Ecto neural progenitor cell (in vitro differentiated cells): ENCODE results near the gene MGMT.
A peak's percentile ranks its signal among the peaks of the same experiment; 100 is the strongest.
"Not testable (repeated sequence)": the region's sequence is repeated elsewhere in the genome, so short reads cannot be mapped to it uniquely, and the experiment has no call there.

Source experiments
- DNase-seq: peaks from one replicate; pipeline ENCODE4 v3.0.0-alpha.2; 2018; ENCODE audit warnings: low spot score

Gene MGMT

DNA sequence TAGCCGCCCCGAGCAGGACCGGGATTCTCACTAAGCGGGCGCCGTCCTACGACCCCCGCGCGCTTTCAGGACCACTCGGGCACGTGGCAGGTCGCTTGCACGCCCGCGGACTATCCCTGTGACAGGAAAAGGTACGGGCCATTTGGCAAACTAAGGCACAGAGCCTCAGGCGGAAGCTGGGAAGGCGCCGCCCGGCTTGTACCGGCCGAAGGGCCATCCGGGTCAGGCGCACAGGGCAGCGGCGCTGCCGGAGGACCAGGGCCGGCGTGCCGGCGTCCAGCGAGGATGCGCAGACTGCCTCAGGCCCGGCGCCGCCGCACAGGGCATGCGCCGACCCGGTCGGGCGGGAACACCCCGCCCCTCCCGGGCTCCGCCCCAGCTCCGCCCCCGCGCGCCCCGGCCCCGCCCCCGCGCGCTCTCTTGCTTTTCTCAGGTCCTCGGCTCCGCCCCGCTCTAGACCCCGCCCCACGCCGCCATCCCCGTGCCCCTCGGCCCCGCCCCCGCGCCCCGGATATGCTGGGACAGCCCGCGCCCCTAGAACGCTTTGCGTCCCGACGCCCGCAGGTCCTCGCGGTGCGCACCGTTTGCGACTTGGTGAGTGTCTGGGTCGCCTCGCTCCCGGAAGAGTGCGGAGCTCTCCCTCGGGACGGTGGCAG, at the start of gene MGMT:
TSS of gene MGMT (plus strand) at position 539 of the 656 bp plus-strand sequence.
- DNase-seq, result peak; percentile 96

DNA sequence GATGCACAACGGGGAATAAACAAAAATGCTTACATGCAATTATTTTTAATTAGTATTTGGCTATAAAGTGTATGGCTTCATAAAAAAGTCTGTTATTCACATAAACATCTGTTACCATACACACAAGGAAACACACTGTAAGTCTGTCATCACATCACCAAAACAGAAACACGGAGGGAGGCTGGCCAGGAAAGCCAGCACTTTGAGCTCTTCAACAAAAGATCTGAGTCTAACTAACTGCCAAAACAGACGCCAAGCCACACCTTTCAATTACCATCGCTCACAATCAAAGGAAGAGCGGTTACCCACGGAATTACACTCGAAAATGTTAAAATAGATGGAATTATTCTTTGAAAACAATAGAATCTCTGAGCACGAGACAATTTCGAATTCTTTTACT, 49.2 kb upstream of the MGMT start:
- no peak for DNase-seq

DNA sequence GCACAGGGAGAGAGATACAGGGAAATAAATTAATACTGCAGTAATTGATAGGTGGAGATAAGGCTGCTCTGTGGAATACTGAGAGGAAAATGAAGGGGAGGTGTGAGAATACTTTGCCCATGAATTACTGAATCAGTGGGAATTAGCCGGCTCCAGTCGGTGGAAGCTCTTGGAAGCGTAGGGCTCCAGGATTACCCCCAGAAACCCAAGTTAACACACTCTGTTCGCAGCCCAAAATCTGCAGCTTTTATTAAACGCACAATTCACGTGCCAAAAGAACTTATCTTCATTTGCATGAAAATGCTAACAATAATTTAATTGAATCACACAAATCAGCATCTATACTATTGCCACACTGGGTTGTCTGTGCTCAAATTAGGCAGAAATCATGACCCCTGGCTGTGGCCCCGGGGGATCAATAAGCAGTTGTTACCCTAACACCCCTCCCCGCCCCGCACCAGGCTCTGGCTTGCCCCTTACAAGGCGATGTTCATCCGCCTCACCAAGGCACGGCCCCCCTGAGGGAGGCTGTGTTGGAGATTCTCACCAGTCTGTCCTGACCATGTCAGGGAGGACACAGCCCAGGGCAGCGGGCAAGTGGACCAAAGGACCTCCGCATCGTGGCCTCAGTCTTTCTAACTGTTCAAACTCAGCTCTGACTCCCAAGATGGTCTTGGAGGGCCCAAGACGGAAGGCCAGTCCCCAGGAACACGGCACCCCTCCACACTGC, 48.4 kb upstream of the MGMT start:
- DNase-seq, result peak; percentile 39

DNA sequence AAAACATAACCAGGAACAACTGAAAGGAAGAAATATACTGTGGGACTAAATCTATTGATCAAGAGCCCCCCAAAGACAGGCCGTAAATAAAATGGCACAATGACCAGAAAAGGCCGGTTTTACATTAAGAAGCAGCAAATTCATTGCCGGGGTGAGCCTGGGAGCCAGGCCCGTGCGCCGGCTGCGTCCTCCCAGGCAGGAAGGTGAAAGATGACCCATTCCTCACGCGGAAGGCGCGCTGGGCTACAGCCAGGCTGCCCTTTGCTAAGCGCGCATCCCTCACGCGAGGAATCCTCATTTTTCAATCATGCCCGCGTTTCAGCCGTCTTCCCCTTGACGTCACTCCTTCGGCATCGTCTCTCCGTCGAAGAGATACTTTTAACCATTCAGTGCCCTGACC, 47.6 kb upstream of the MGMT start:
- DNase-seq, result peak; percentile 32

DNA sequence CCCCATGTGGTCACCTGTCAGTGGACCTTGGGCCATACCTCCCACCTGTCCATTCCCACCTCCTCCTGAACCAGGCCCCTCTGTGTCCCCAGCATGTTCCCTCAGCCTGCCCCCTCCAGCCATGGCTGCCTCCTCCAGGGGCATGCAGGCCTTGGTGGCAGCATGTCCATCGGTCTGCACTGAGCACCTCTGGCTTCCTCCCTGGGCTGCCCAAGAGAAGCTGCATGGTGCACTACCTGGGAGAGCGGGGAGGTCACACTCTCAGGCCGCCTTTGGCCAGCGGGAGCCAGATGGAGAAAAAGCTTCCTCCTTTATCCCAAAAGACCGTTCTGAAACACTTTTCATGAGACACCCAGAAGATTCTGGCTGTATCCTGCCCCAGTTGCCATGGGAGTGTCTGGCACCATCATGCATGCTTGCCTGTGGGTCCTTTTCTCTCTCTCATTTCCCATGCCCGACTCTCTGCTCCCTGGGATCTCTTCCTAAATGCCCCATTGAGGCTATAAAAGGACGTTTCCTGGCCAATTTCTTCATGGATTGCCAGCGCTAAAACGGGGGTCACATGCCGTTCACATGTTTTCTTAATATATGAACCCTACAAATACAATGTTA, 45.5 kb upstream of the MGMT start:
- no peak for DNase-seq

DNA sequence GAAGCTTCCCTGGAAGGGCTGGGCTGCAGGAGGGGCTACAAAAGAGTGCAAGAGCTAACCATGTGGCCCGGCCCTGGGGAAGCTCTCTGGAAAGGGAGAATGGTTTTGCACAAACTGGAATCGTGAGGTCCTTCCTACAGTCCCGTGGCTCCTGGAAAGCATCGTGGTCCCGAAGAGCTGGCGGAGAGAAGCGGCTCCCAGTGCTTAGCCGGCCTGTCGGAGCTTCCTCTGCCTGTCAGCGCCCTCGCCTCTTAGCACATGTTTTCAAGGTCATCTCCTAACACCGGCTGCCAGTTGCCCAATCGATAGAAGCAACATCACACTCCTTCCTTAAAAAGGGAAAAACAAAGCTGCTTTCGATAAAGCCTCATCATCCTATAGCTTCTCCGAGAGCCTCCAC, 42.1 kb upstream of the MGMT start:
- no peak for DNase-seq

DNA sequence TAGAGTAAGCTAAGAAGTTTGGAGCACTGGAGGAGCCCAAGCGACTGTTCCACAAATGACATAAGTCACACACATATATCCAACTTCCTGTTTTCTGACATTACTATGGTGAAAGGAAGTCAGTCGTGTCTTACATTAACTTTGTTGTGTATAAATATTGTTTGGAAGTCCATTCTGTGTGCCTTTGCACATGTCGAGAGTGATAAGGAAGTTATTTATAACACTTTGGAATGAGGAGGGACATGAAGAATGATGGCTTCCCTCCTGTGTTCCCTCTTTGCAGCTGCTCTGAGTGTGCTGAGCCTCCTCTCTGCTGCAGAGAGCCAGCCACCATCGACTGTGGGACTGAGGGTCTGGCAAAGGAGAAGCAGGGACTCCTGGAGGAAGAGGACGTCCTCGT, 40.4 kb upstream of the MGMT start:
- DNase-seq, result no peak

DNA sequence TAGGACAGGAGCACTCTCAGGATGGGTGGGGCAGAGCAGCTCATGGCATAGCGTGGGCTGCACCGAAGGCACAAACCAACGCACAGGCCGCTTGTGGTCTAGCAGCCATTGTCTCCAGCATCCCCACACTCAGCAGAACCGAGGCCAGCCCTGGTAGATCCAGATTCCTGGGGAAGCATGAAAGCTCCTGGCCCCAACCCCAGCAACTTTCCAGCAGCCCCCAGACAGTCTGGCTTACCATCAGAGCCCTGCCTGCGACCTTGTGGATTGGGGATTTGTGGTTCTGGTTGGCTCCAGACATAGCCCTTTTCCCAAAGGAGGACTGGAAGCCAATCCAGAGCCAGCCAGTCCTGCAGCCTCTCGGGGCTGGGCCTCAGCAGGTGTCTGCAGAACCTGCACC, 33.8 kb upstream of the MGMT start:
- peak; percentile 37 for DNase-seq

DNA sequence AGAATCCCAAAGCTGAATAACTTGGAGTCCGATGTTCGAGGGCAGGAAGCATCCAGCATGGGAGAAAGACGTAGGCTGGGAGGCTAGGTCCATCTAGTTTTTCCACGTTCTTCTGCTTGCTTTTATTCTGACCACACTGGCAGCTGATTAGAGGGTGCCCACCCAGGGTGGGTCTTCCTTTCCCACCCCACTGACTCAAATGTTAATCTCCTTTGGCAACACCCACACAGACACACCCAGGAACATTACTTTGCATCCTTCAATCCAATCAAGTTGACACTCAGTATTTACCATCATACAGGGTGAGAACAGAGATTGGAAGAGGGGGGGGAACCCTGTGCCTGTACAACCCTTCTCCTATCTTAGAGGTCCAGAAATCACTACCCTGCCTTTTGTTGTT, 31.3 kb upstream of the MGMT start:
- not testable (repeated sequence) for DNase-seq

DNA sequence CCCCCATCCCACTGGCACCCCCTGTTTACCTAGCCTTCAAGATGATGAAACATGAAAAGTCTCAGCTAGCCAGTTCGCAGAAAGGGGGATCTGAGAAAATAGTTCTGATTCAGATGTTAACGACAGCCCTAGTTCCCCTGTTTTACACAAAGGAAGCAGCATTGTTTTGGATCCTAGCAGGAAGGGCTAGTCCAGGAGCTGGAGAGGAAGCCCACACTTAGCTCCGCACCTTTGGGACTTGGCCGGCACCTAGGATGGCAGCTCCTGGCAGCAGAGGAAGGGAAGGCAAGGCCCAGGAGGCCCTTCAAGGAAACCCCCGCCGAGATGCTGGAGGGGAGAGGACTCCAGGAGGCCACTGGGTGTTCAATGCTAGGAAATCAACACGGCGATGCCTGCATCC, 29.0 kb upstream of the MGMT start:
- DNase-seq, result no peak

DNA sequence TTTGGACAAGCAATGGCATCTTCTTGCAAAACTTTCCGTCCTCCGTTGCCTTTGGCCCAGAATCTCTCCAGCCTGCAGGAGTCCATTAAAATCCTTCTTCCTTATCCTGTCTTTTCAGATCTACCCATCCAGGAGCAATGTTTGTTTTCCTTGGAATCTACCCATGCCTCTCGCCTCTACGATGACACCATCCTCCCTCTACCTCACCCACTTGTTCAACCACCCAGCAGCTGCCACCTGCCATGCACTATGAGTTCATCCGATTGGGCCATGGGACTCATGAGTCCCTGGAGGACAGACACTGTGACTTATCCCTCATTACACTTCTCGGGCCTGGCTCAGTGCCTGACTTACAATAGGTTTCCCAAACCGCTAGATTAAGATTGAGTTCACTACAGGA, 26.8 kb upstream of the MGMT start:
- DNase-seq, result no peak

DNA sequence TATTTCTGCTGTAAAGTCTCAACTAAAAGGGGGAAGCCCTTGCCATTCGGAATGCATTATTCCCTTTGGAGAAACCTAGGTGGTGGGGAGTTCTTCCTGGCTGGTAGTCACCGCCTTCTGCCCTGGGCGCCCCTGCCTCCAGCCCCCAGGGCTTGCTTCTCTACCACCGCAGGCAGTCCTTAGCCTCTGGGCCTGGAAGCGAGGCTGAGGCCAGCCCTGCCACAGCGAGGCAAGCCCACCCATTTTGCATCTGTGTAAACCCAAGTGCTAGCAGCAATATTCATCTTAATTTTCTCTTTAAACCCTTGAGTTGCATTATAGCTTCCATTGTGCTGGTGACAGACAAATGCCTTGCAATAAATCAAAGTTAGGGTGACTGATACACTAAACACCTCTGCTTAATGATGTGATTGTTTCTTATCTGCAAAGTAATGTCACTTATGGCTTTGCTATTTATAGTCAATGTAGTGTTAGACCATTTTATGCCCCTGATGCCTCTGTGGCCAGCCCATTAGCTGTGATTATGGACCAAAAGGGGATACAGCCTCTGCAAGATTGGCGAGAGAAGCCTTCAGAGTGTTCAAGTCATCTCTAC, 26.2 kb upstream of the MGMT start:
- no peak for DNase-seq

DNA sequence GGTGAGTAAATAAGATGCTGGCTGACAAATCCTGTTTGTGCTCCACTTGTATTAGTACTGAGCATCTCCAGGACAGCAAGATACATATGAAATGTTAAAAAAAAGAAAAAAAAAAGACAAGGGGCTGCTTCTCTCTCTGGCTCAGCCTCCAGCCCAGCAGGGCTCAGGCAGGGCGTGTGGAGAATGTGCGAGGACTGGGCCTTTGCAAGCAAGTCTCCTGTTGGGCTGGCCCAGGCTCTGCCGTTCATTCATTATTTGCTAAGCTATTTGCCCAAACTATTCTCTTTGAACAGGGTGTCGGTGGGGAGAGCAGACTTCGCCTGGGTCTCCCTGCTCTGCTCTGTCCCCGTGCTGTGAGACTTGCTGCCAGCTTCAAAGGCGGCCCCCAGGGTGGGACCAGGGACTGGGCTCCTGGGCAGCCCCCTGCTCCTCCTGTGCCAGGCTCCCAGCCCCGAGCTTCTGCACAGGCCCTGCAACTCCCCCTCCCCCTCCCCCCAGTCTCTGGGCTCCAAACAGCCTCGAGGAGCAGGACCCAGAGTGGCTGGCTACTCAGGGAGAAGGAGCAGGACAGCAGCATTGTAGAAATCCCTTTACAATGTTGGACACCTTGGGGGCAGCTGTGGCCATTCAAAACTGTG, 25.6 kb upstream of the MGMT start:
- no peak for DNase-seq

DNA sequence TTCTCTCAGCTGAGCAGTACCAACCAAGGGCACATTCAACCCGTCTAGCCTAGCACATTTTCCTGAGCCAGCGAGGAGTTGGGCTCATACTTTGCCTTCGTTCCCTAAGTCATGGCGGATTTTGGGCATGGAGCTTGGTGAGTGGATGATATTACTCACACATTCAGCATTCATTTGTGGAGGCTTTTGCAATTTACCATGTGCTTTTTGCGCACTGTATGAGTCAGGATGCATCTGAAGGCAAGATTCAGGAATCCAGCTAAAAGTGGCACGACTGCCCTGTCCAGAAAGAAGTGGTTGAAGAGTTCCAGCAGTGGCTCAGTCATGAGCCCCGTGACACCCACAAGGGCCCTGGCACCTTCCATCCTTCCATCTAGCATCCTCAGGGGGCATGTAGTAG, 24.2 kb upstream of the MGMT start:
- DNase-seq, result no peak

DNA sequence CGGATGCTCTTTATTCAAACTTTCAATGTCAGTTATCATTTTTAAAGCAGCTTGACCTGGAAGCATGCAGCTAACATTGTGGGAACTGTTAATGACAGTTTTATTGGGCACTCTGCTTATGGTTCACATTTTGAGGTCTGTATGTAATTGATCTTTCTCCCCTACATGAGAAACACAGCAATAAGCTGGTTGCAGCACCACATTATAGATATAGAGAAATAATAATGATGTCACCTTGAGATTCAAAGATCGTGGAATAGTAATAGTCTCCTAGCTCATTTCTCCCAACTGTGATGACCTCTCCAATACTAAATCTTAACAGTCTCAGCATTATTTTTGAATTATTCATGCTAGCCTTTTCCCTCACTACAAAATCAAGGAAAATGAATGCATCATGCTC, 22.7 kb upstream of the MGMT start:
- DNase-seq, result no peak

DNA sequence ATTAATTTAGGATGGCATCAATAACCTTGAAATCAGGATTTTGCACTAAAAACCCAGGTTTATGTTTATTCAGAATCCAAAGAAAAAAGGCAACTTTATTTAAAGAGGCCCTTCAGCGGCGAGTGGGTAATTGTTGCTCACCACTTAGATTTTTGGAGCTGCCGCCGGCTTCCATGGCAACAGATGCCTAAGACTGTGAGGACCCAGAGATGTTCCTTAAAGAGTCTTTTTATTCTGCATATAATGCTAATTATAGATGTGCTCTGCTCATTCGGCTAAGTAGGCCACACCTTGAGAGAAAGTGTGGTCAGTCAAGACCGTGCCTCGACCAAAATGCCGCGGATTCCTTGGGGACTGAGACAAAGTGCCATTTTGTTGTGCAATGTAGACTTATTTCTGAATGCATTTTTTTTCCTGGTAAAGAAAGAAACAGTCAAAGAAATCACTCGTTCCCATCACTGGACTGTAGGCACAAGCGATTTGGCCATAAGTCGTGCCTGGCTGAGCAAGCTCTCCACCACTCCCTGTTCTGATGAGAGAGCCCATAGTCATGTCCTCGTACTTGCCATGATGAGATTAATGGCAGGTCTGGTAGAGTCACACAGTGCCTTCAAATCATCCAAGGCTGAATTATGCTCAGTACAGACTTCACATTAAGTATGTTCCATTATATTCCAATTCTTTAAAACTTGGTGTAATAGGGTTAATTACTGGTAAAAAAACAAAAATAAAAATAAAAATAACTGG, 21.4 kb upstream of the MGMT start:
- DNase-seq, result no peak

DNA sequence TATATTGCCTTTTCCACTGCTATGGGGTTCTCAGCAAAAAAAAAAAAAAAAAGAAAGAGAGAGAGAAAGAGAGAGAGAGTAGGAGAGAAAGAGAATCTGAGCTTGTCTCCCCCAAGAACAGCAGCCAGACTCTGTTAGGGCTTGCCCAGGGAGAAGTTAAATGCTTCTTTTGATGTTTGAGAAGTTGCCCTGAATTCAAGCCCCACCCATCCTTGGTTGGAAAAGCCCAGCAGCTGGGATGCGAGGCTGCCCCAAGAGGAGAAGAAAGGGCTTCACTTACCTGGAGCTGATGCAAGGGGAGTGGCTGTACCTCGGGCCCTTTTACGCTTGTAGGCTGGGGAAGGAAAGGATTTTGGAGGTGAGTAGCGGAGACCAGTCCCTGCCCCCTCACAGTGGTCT, 20.9 kb upstream of the MGMT start:
- DNase-seq, result no peak

DNA sequence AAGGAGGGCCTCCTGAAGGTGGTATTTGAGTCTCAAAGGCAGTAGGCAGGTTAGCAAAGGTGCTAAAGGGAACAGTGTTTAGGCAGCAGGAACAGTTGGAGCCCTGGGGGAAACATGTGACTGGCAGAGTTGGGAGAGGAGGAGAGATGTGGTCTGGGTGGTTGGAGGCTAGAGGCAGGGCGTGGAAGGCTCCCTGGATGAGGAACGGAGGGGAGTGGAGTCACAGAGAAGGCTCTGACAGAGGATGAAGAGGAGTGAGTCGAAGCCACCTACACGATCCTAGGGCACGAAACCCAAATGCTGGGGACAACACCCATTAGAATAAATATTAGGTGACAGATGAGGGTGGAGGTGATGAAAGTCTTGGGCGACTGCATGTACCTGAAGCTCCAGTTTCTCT, 19.6 kb upstream of the MGMT start:
- no peak for DNase-seq

DNA sequence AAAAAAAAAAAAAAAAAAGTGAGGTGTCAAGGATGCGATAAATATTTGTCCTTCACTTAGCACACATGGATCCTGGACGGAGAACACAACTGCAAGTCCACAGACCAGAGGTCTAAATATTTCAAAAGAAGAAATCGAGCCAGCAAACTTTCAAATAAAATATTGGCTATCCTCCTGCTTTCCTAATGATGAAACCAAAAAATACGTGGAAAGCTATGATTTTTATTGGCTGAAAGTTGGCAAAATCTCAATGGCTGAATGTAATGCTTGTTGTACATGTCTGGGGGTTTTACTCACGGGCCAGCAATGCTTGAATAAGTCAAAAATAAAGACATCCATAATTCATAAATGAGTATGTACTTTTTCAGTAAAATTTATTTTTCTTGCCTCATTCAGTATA, 19.0 kb upstream of the MGMT start:
- no peak for DNase-seq

DNA sequence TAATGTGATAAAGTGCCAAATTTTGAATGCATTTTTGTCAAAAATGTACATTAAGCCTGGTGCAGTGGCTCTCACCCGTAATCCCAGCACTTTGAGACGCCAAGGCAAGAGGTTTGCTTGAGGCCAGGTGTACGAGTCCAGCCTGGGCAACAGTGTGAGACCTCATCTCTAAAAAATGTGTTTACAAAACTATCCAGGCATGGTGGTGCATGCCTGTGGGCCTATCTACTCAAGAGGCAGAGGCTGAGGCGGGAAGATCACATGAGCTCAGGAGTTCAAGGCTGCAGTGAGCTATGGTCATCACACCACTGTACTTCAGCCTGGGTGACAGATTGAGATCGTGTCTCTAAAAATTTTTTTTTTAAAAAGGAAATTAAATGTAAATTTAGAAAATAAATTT, 18.5 kb upstream of the MGMT start:
- DNase-seq, result no peak

DNA sequence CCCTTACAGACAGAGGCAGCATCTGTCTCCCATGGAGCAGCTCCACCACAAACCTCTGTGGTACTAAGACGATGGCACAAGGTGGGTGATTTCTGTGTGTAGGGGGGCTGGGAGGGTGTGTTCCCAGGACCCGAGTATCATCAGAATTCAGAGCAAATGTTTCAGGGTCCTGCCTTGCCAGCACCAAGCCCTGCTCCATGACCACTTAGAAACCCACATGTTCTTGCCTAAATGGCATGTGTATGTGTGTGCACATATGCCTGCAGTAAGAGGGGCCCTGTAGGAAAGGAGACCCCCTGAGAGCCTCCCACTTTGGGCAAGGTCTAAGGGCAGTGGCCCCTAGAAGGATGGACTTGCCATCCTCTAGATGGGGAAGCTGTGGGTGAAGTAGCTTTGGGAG, 17.1 kb upstream of the MGMT start:
- no peak for DNase-seq

DNA sequence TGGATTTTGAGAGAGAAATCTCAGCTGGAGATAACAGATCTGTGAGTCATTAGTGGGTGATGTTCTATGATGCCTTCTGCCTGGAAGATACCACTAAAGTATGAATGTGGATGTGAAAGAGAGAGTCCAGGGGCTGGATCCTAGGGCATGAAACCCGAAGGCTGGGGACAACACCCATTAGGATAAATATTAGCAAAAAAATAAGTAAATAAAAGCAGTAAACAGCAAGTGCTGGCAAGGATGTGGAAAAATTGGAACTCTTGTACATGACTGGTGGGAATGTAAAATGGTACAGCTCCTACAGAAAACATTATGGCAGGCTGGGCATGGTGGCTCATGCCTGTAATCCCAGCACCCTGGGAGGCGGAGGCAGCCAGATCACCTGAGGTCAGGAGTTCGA, 16.6 kb upstream of the MGMT start:
- DNase-seq, result no peak
